ENCODE results near the gene HOXB9. TPM values are rescaled to one million over a fixed set of nuclear protein-coding genes. Genes with fewer than 3 reads are reported as not detected.

HOXB9 gene
- total RNA-seq, 6 experiments from 2014 or later, result not detected

DNA sequence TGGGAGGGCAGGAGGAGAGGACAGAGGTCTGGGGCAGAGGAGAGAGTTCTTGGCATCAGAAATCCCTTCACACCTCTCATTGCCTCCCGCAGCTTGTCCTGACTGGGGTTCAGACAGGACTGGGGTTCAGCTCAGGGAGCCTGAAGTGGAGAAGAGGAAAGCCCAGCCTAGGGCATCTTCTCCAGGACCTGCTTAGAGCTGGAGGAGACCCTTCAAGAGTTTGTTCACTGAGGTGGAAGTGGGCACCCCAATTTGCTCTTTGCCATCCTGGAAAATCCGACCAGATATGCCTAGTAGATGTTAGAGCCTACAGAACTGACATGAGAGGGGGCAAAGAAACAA, 38.1 kb downstream of the HOXB9 start:
- Histone ChIP-seq H3K4me3 (no peak overlapping the region), H3K36me3 (no peaks in the 10 kb centered on the region), H3K9me3 (no peaks in the 10 kb centered on the region), H3K27ac (no peak overlapping the region), H3K27me3 (peaks cover 0 to 47% of the 10 kb centered on the region in 2 donors), H3K4me1 (peaks cover 0 to 13% (median 4%) of the 10 kb centered on the region in 4 donors)
- 28% methylated on average over 2 of the region's 2 CpGs for WGBS (ENCODE audit: insufficient coverage, low coverage, low lambda C conversion rate, missing lambda C conversion rate)
- ATAC-seq, result no peak
- no peak for DNase-seq
- TF ChIP-seq, protein P1, sequence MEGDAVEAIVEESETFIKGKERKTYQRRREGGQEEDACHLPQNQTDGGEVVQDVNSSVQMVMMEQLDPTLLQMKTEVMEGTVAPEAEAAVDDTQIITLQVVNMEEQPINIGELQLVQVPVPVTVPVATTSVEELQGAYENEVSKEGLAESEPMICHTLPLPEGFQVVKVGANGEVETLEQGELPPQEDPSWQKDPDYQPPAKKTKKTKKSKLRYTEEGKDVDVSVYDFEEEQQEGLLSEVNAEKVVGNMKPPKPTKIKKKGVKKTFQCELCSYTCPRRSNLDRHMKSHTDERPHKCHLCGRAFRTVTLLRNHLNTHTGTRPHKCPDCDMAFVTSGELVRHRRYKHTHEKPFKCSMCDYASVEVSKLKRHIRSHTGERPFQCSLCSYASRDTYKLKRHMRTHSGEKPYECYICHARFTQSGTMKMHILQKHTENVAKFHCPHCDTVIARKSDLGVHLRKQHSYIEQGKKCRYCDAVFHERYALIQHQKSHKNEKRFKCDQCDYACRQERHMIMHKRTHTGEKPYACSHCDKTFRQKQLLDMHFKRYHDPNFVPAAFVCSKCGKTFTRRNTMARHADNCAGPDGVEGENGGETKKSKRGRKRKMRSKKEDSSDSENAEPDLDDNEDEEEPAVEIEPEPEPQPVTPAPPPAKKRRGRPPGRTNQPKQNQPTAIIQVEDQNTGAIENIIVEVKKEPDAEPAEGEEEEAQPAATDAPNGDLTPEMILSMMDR (IDR thresholded peaks at IDR 0.05), result no peak
- TF ChIP-seq POLR2A (IDR thresholded peaks at IDR 0.05), result no peak
- intact Hi-C loops (cut with DNase I), result no loop called here

DNA sequence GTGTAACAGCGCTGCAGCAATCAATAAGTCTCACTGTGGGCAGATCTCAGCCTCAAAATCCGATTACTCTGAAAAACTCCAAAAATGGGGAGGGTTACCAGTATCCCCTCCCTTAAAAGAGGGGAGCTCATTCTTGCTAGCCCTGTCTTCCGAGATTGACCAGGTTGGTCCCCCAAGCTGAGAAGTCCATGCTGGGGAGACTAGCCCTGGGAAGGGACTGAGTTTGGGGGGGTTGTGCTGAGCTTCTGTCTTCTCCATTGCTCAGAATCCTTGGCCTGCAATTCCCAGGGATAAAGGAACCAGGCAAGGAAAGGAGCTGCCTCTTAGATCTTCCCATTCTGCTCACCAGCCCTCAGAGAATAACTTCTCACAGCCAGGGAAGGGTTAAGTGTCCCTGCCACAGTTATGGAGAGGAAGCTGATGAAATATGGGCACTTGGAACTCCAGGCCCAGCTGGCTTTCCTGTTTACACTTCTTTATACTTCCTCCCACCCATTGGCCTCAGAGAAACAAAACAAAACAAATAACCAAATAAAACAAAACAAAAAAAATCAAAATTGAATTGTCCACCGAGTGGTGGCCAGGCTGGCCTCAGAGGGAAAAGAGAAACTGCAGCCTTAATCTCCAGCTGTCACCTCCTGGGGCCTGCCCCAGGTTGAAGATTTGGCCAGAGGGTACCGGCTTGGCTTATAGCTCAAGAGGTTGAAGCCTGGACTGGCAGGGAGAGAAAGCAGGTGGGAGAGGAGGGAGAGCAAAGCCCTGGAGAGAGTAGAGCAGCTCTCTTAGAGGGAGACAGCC, 38.7 kb downstream of the HOXB9 start:
- DNase-seq, result no peak
- intact Hi-C loops (cut with DNase I), result no loop called here
- H3K4me3 ChIP-seq, result no peak overlapping the region
- H3K27ac ChIP-seq, result no peak overlapping the region
- no peaks in the 10 kb centered on the region for H3K36me3 ChIP-seq
- peaks cover 0 to 47% of the 10 kb centered on the region in 2 donors for H3K27me3 ChIP-seq
- WGBS (ENCODE audit: insufficient coverage, low coverage, low lambda C conversion rate, missing lambda C conversion rate), result 18% methylated on average over 5 of the region's 5 CpGs
- ATAC-seq, result no peak
- peaks cover 0 to 13% (median 4%) of the 10 kb centered on the region in 4 donors for H3K4me1 ChIP-seq
- no peaks in the 10 kb centered on the region for H3K9me3 ChIP-seq
- no peak for TF ChIP-seq POLR2A (IDR thresholded peaks at IDR 0.05)
- TF ChIP-seq, protein P1 (IDR thresholded peaks at IDR 0.05), result no peak

DNA sequence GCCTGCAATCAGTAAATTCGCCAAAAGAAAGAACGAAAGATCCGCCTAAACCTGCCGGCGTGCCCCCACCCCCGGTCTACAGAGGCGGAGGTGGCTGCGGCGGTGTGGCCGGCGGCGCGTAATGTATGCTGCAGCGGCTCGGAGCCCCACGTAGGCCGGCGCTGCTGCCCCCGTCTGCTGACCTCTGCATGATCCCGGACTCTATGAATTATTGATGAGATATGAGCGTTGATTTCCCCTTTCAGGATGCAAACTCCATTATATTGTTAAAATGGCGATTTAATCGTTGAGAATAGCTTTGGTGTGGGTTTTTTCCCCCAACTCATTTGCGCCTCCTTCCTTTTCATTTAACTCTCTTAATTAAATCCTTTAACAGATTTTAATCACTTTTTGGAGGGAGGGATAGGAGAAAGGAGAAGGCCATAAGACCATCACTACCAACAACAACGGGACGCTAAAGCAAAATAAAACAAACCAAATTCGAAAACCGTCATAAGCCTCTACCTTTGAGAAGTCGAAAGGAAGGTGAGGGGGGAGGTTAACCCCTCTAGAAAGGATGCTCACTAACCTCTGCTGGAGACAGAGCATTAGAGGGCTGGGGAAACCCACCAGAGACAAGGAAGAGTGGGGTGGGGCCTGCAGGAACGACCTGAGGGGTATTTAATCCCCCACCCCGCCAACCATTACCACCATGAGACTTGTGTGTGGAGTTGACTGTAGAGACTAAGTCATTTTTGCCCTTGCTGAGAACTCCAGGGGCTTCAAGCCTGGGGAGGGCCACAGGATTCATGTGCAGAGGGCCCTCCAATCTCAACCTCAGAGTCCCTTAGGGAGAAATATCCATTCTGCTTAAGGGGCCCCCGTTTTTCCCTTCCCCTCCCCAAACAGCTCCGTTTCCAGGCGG, 39.6 kb downstream of the HOXB9 start:
- DNase-seq (peak in 1 of 3 donors; percentile 41), ATAC-seq (peak in 1 of 4 donors; percentile 13)
- H3K4me1 ChIP-seq, result peaks cover 0 to 13% (median 4%) of the 10 kb centered on the region in 4 donors
- peaks cover 0 to 50% of the 10 kb centered on the region in 2 donors for H3K27me3 ChIP-seq
- H3K36me3 ChIP-seq, result no peaks in the 10 kb centered on the region
- TF ChIP-seq POLR2A (IDR thresholded peaks at IDR 0.05), result no peak
- TF ChIP-seq, protein P1 (IDR thresholded peaks at IDR 0.05), result no peak
- H3K27ac ChIP-seq, result peak overlapping the region; percentile 50 to 76 (median 61)
- no peaks in the 10 kb centered on the region for H3K9me3 ChIP-seq
- peak overlapping the region; percentile 51 to 56 (median 56) for H3K4me3 ChIP-seq
- 11% methylated on average over 33 of the region's 34 CpGs for WGBS (ENCODE audit: insufficient coverage, low coverage, low lambda C conversion rate, missing lambda C conversion rate)
- intact Hi-C loops (cut with DNase I), result no loop called here

DNA sequence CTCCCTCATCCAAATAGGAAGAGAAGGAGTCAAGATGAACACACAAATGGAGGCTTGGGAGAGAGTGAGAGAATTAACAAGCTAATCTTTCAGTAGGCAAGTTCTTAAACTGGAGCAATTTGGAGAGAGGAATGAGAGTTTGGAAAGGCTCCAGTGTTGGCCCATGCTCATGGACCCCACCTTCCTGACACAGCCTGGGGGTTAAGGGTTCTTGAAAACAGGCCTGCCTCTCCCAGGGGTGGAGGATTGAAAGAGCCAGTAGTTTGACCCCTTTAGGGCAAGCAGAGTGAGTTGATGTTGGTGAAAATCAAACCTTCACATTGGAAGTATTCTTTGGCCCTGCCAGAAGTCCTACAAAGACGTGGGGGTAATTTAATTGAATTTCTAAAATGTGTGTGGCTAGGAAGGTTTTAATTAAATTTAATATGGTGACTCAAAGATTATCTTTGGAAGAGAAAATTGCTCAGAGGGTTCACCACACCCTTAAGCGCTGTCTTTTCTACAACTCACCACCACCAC, 41.9 kb downstream of the HOXB9 start:
- intact Hi-C loops (cut with DNase I), result no loop called here
- no peak overlapping the region for H3K4me3 ChIP-seq
- ATAC-seq (no peak), DNase-seq (no peak)
- H3K27ac ChIP-seq, result no peak overlapping the region
- peaks cover 0 to 13% (median 4%) of the 10 kb centered on the region in 4 donors for H3K4me1 ChIP-seq
- no peaks in the 10 kb centered on the region for H3K36me3 ChIP-seq
- WGBS (ENCODE audit: insufficient coverage, low coverage, low lambda C conversion rate, missing lambda C conversion rate), result 15% methylated on average over 2 of the region's 2 CpGs
- TF ChIP-seq POLR2A (IDR thresholded peaks at IDR 0.05), result no peak
- TF ChIP-seq, protein P1 (IDR thresholded peaks at IDR 0.05), result no peak
- peaks cover 0 to 52% of the 10 kb centered on the region in 2 donors for H3K27me3 ChIP-seq
- no peaks in the 10 kb centered on the region for H3K9me3 ChIP-seq
